ENCODE measurements around the gene ACOT11. TPM values are rescaled to one million over a fixed set of nuclear protein-coding genes. Genes with fewer than 3 reads are reported as not detected.
A peak's percentile ranks its signal among the peaks of the same experiment; 100 is the strongest.

The ACOT11 gene
- total and polyA plus RNA-seq, 2 experiments from 2014 or later, result 13.8 to 20.0 TPM

GRCh38 chr1:54640361-54640760, 92.3 kb downstream of the ACOT11 start:
- H3K27me3 ChIP-seq, result no peaks in the 10 kb centered on the region
- WGBS (ENCODE audit: low lambda C conversion rate, missing lambda C conversion rate), result 77% methylated on average over 4 of the region's 4 CpGs
- H3K27ac ChIP-seq, result peak overlapping the region; percentile 59

DNA sequence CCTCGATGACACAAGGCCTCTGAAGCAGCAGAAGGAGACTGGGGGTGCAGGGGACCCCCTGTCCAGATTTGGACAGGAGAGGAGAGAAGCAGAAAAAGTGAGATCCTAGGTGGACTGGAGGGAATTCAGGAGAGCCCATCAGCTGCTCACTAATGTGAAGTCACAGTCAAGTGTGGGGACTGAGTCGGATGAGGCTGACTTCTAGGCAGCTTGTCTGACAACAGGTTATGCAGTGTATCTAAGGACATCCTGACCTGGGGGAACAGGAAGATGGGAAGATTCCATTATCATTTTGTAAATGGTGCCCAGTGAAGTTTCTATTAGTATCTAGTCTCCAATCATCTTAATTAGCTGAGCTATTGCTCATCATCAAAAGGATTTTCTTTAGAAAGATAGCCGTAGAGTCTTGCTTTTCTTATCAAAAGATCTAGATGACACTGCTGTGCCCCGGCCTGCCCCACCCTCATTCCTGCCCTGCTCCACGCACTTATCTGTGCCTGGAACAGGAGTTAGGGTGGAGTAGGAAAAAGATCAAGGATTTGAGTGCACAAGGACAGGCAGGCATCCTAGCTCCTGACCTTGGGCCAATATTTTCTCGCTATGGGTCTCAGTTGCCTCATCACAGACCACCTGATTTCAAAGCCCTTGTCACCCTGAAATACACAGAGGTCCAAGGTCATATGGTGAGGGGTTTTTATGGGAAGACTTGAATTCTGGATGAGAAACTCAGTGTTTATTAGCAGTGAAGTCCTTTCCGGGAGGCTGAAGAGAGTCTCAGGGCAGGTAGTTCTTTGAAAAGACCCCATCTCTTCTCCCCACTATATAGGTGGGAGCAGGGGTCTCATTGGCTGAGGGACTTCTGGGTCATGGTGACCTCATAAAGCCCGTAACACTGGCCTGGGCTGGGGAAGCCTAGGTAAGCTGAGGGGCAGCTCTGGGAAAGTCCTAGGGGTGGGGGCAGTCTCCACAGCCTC, 93.1 kb downstream of the ACOT11 start, which contains the start of gene MROH7:
Gene MROH7 (plus strand): TSS at position 924 of the 974 bp plus-strand sequence. CDS start 11,141 bp downstream, outside the sequence.
- DNase-seq (ENCODE audit: low spot score), result no peak
- Histone ChIP-seq H3K36me3 (replicated peaks; ENCODE audit: insufficient read depth, low read depth) (no peaks in the 10 kb centered on the region), H3K79me2 (no peaks in the 10 kb centered on the region), H3K27ac (peak within 1 kb of the TSS; percentile 68), H3K4me2 (no peak within 1 kb of the TSS), H3K9me3 (ENCODE audit: low read depth) (no peaks in the 10 kb centered on the region), H2AFZ (no peak within 1 kb of the TSS), H3K4me1 (ENCODE audit: insufficient read depth) (peaks cover 4% of the 10 kb centered on the region), H3K9me2 (replicated peaks; ENCODE audit: insufficient read depth) (no peaks in the 10 kb centered on the region), H3K27me3 (no peaks in the 10 kb centered on the region), H3K4me3 (no peak within 1 kb of the TSS), H4K20me1 (ENCODE audit: insufficient read depth, poor library complexity, severe bottlenecking) (no peaks in the 10 kb centered on the region)
- TF ChIP-seq EZH2phosphoT487 (IDR thresholded peaks at IDR 0.05; ENCODE audit: low read depth, severe bottlenecking, unreplicated experiment), result no peak
- WGBS (ENCODE audit: low lambda C conversion rate, missing lambda C conversion rate), result 61% methylated on average over 8 of the region's 8 CpGs

More at GRCh38 chr1:54640361-54640760, 92.3 kb downstream of the ACOT11 start:
- Histone ChIP-seq H3K4me3 (no peak overlapping the region), H3K79me2 (no peaks in the 10 kb centered on the region), H3K9me3 (ENCODE audit: low read depth) (no peaks in the 10 kb centered on the region), H2AFZ (no peak overlapping the region), H3K36me3 (replicated peaks; ENCODE audit: insufficient read depth, low read depth) (no peaks in the 10 kb centered on the region), H3K4me2 (no peak overlapping the region), H3K4me1 (ENCODE audit: insufficient read depth) (peaks cover 4% of the 10 kb centered on the region), H3K9me2 (replicated peaks; ENCODE audit: insufficient read depth) (no peaks in the 10 kb centered on the region), H4K20me1 (ENCODE audit: insufficient read depth, poor library complexity, severe bottlenecking) (no peaks in the 10 kb centered on the region)
- DNase-seq (ENCODE audit: low spot score), result no peak
- TF ChIP-seq EZH2phosphoT487 (IDR thresholded peaks at IDR 0.05; ENCODE audit: low read depth, severe bottlenecking, unreplicated experiment), result no peak

DNA sequence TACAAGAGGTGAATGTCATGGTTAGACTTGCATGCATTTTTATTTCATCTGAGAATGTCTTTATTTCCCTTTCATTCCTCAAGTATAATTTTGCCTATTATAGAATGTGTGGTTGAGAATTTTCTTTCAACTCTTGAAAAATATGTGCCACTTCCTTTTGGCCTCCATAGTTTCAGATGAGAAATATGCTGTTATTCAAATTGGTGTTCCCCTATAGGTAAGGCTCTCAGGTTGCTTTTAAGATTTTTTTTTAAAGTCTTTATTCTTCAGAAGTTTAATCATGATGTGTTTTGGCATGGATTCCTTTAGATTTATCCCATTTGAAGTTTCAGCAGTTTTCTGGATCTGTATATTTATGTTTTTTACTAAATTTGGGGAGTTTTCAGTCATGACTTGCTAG, 95.7 kb downstream of the ACOT11 start:
- Histone ChIP-seq H3K9me2 (replicated peaks; ENCODE audit: insufficient read depth) (no peaks in the 10 kb centered on the region), H3K27ac (no peak overlapping the region), H3K27me3 (no peaks in the 10 kb centered on the region), H4K20me1 (ENCODE audit: insufficient read depth, poor library complexity, severe bottlenecking) (no peaks in the 10 kb centered on the region), H3K4me3 (no peak overlapping the region), H2AFZ (no peak overlapping the region), H3K79me2 (no peaks in the 10 kb centered on the region), H3K4me1 (ENCODE audit: insufficient read depth) (peaks cover 4% of the 10 kb centered on the region), H3K4me2 (no peak overlapping the region), H3K36me3 (replicated peaks; ENCODE audit: insufficient read depth, low read depth) (no peaks in the 10 kb centered on the region), H3K9me3 (ENCODE audit: low read depth) (no peaks in the 10 kb centered on the region)
- TF ChIP-seq, protein P1, sequence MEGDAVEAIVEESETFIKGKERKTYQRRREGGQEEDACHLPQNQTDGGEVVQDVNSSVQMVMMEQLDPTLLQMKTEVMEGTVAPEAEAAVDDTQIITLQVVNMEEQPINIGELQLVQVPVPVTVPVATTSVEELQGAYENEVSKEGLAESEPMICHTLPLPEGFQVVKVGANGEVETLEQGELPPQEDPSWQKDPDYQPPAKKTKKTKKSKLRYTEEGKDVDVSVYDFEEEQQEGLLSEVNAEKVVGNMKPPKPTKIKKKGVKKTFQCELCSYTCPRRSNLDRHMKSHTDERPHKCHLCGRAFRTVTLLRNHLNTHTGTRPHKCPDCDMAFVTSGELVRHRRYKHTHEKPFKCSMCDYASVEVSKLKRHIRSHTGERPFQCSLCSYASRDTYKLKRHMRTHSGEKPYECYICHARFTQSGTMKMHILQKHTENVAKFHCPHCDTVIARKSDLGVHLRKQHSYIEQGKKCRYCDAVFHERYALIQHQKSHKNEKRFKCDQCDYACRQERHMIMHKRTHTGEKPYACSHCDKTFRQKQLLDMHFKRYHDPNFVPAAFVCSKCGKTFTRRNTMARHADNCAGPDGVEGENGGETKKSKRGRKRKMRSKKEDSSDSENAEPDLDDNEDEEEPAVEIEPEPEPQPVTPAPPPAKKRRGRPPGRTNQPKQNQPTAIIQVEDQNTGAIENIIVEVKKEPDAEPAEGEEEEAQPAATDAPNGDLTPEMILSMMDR (IDR thresholded peaks at IDR 0.05; ENCODE audit: poor library complexity), result no peak
- TF ChIP-seq EZH2phosphoT487 (IDR thresholded peaks at IDR 0.05; ENCODE audit: low read depth, severe bottlenecking, unreplicated experiment) (no peak), EZH2 (IDR thresholded peaks at IDR 0.05; ENCODE audit: borderline replicate concordance) (no peak)
- DNase-seq (ENCODE audit: low spot score), result no peak

DNA sequence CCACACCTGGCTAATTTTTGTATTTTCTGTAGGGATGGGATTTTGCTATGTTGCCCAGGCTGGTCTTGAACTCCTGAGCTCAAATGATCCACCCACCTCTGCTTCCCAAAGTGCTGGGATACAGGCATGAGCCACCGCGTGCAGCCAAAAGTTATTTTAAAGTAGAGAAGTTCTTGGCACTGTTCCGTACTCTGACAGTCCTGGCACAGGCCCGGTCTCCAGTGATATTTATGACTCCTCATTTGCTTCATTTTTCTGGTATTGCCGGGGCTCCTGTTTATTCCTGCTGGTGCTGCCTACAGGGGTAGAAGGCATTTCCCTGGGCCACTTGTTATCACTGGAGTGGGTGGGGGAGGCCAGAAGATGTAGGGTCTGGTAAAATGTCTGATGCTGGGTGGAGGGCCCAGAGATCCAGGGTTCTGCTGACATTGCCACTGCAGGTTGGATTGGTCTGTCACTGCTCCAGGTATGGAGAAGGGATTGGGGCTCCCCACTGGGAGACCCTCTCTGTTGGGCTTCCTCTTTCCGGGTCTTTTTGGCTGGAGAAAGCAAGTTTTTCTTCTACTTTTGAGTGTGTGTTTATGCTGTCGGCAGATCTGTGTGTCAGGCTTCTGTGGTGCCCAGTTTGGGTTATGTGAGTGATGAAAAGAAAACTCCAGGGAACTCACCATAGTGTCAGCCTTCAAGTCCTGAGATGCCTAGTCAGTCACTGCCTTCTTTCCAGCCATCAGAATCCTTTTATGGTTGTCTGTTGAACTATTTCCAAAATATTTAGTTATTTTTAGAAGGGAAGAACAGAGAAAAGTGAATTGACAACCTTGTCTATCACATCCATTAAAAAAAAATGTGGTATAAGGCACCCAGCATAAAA, 98.0 kb downstream of the ACOT11 start:
- H2AFZ ChIP-seq, result no peak overlapping the region
- no peak overlapping the region for H3K4me3 ChIP-seq
- no peak overlapping the region for H3K27ac ChIP-seq
- no peaks in the 10 kb centered on the region for H3K27me3 ChIP-seq
- peaks cover 17% of the 10 kb centered on the region for H3K4me1 ChIP-seq (ENCODE audit: insufficient read depth)
- TF ChIP-seq EZH2 (IDR thresholded peaks at IDR 0.05; ENCODE audit: borderline replicate concordance) (no peak), EZH2phosphoT487 (IDR thresholded peaks at IDR 0.05; ENCODE audit: low read depth, severe bottlenecking, unreplicated experiment) (no peak)
- TF ChIP-seq, protein P1 (IDR thresholded peaks at IDR 0.05; ENCODE audit: poor library complexity), result no peak
- 87% methylated on average over 7 of the region's 7 CpGs for WGBS (ENCODE audit: low lambda C conversion rate, missing lambda C conversion rate)
- no peaks in the 10 kb centered on the region for H3K9me3 ChIP-seq (ENCODE audit: low read depth)
- no peaks in the 10 kb centered on the region for H3K79me2 ChIP-seq
- H3K36me3 ChIP-seq (replicated peaks; ENCODE audit: insufficient read depth, low read depth), result no peaks in the 10 kb centered on the region
- H3K4me2 ChIP-seq, result no peak overlapping the region
- DNase-seq (ENCODE audit: low spot score), result no peak
- no peaks in the 10 kb centered on the region for H4K20me1 ChIP-seq (ENCODE audit: insufficient read depth, poor library complexity, severe bottlenecking)
- H3K9me2 ChIP-seq (replicated peaks; ENCODE audit: insufficient read depth), result no peaks in the 10 kb centered on the region
